ENCODE data around the gene NEK6.

GRCh38 chr9:124352616-124353015 is 94.9 kb downstream of the NEK6 start:
- TF ChIP-seq CTCF (IDR thresholded peaks at IDR 0.05; ENCODE audit: insufficient read depth, low read length) = no peak
- no peak for TF ChIP-seq SPI1 (IDR thresholded peaks at IDR 0.05; ENCODE audit: borderline replicate concordance, low read depth)
- TF ChIP-seq POLR2AphosphoS5 (IDR thresholded peaks at IDR 0.05; ENCODE audit: low read depth) = no peak; the same call in 1 of the 2 replicates
- no peak for TF ChIP-seq GABPA (IDR thresholded peaks at IDR 0.05; ENCODE audit: low read depth)
- no peak for TF ChIP-seq REST (IDR thresholded peaks at IDR 0.05; ENCODE audit: insufficient replicate concordance, low read depth)
